Mesenchymal stem cell (in vitro differentiated cells and primary cell): ENCODE results near the gene RERE.

Experiments
- DNase-seq: peaks from one replicate; pipeline ENCODE4 v3.0.0-alpha.2; 2013
- H2AFZ ChIP-seq: one replicate; pipeline ENCODE4 v1.6.1; 2013; ENCODE audit warnings: low read depth, mild to moderate bottlenecking, control low read depth, inconsistent platforms, low read length, moderate library complexity
- H2AK5ac ChIP-seq: 2 replicates; pipeline ENCODE4 v1.6.1; 2013; ENCODE audit warnings: low read length, moderate library complexity, mild to moderate bottlenecking, inconsistent platforms; ENCODE audit not compliant: severe bottlenecking
- H2BK120ac ChIP-seq: one replicate; pipeline ENCODE4 v1.6.1; 2013; ENCODE audit warnings: low read depth, mild to moderate bottlenecking, inconsistent platforms, low read length, moderate library complexity
- H2BK12ac ChIP-seq, 2 experiments: one replicate each; pipeline ENCODE4 v1.6.1; 2013; ENCODE audit warnings: inconsistent platforms in 2 of 2, low read length in 2 of 2, mild to moderate bottlenecking in 2 of 2, moderate library complexity in 2 of 2, control low read depth in 1 of 2
- H2BK15ac ChIP-seq: one replicate; pipeline ENCODE4 v1.6.1; 2013; ENCODE audit warnings: mild to moderate bottlenecking, low read depth, inconsistent platforms; ENCODE audit not compliant: poor library complexity, severe bottlenecking
- H2BK5ac ChIP-seq: 2 replicates; pipeline ENCODE4 v1.6.1; 2013; ENCODE audit warnings: low read depth, mild to moderate bottlenecking, low read length, control low read depth, inconsistent platforms; ENCODE audit not compliant: poor library complexity, severe bottlenecking
- H3K14ac ChIP-seq, 2 experiments: one replicate each; pipeline ENCODE4 v1.6.1; 2013; ENCODE audit warnings: inconsistent platforms in 2 of 2, low read length in 2 of 2, control low read depth in 1 of 2, mild to moderate bottlenecking in 1 of 2, moderate library complexity in 1 of 2
- H3K18ac ChIP-seq, 2 experiments: one replicate each; pipeline ENCODE4 v1.6.1; 2013; ENCODE audit warnings: inconsistent platforms in 2 of 2, low read length in 2 of 2, control low read depth in 1 of 2, low read depth in 1 of 2, mild to moderate bottlenecking in 1 of 2
- H3K23ac ChIP-seq, 2 experiments: one replicate each; pipeline ENCODE4 v1.6.1; 2013; ENCODE audit warnings: inconsistent platforms in 2 of 2, low read length in 2 of 2, mild to moderate bottlenecking in 2 of 2, moderate library complexity in 2 of 2, control low read depth in 1 of 2
- H3K27ac ChIP-seq: 2 replicates; pipeline ENCODE4 v1.5.1; 2013; ENCODE audit warnings: mild to moderate bottlenecking, moderate library complexity, low read length, control low read depth, inconsistent platforms; ENCODE audit not compliant: poor library complexity, severe bottlenecking
- H3K27me3 ChIP-seq, 2 experiments: 2 replicates each; pipeline versions ENCODE4 v1.6.1 to v1.7.0; 2013; ENCODE audit warnings: low read length in 2 of 2, mild to moderate bottlenecking in 2 of 2, moderate library complexity in 2 of 2, control low read depth in 1 of 2, inconsistent platforms in 1 of 2; ENCODE audit not compliant: control insufficient read depth in 1 of 2, insufficient read depth in 1 of 2
- H3K36me3 ChIP-seq, 2 experiments: 2 replicates each; pipeline versions ENCODE4 v1.6.1 to v1.7.0; 2013; ENCODE audit warnings: low read length in 2 of 2, control low read depth in 1 of 2, inconsistent platforms in 1 of 2, low read depth in 1 of 2, mild to moderate bottlenecking in 1 of 2; ENCODE audit not compliant: insufficient read depth in 2 of 2, control insufficient read depth in 1 of 2
- H3K4ac ChIP-seq, 2 experiments: one replicate each; pipeline ENCODE4 v1.6.1; 2013; ENCODE audit warnings: inconsistent platforms in 2 of 2, low read length in 2 of 2, mild to moderate bottlenecking in 2 of 2, moderate library complexity in 2 of 2, control low read depth in 1 of 2, low read depth in 1 of 2
- H3K4me1 ChIP-seq: 2 replicates; pipeline ENCODE4 v1.6.1; 2013; ENCODE audit warnings: low read depth, low read length, control low read depth; ENCODE audit not compliant: control insufficient read depth, insufficient read depth
- H3K4me2 ChIP-seq: 2 replicates; pipeline ENCODE4 v1.6.1; 2013; ENCODE audit warnings: low read length, mild to moderate bottlenecking, inconsistent platforms; ENCODE audit not compliant: poor library complexity, severe bottlenecking
- H3K4me3 ChIP-seq, 2 experiments: 2 replicates each; pipeline versions ENCODE4 v1.5.1 to v1.7.0; 2013; ENCODE audit warnings: low read length in 2 of 2, mild to moderate bottlenecking in 2 of 2, control low read depth in 1 of 2, low read depth in 1 of 2; ENCODE audit not compliant: insufficient read depth in 1 of 2
- H3K79me1 ChIP-seq: replicated peaks from 2 replicates; pipeline ENCODE4 v1.6.1; 2013; ENCODE audit warnings: mild to moderate bottlenecking, control low read depth, low read length, inconsistent platforms; ENCODE audit not compliant: poor library complexity, severe bottlenecking
- H3K9ac ChIP-seq: 2 replicates; pipeline ENCODE4 v1.7.0; 2013; ENCODE audit warnings: mild to moderate bottlenecking, low read length, moderate library complexity
- H3K9me3 ChIP-seq: 2 replicates; pipeline ENCODE4 v1.7.0; 2013; ENCODE audit warnings: mild to moderate bottlenecking, low read length; ENCODE audit not compliant: control insufficient read depth
- H4K8ac ChIP-seq: one replicate; pipeline ENCODE4 v1.6.1; 2013; ENCODE audit warnings: inconsistent platforms, mild to moderate bottlenecking, low read length, moderate library complexity
- H4K91ac ChIP-seq: one replicate; pipeline ENCODE4 v1.6.1; 2013; ENCODE audit warnings: mild to moderate bottlenecking, low read length, inconsistent platforms
- WGBS: methylation state at CpG from one replicate; pipeline ENCODE4 v1.1.7; 2013; ENCODE audit warnings: mixed read lengths; 5-methylcytosine and 5-hydroxymethylcytosine counted together

Gene RERE

DNA sequence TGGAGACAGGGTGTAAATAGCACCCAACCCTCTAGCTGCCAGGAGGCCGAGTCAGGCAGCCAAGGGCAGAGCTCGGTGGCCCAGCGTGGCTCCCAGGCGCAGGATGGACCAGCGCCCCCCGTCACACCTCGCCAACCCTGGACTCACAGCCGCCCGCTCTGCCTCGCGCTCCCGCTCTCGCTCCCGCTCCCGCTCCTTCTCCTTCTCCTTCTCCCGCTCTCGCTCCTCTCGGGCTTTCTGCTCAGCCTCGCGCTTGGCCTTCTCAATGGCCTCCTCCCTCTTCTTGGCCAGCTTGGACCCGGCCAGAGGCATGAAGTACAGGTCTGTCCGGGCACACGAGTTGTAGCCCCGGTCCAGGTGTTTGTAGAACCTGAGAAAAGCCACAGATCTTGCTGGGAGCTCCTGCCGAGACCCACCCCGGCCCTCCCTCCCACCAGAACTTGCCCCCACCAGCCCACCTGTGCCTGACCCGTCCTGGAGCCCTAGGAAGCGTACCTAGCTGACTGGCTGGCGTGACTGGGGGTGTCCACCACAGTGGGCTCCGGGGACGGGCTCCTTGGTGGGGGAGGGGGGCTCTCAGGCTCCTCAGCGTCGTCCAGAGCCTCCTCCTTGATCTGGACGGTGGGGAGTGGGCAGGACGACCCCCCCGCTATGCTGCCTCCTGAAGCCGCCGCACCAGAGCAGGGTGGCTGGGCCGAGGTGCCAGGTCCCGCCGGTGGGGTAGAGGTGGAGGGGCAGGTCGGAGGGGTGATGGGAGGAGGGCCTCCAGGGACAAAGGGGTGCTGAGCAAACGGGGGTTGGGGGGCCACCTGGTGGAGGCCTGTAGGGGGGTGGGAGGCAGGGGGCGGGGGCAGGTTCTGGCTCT lies 457.6 kb downstream of the RERE start:
- Histone ChIP-seq H2BK12ac (no peak overlapping the region), H4K8ac (no peak overlapping the region), H3K4me3 (no peak overlapping the region), H3K27me3 (no peaks in the 10 kb centered on the region), H2AFZ (no peak overlapping the region), H3K4me1 (peaks cover 25% of the 10 kb centered on the region), H3K18ac (no peak overlapping the region), H2BK15ac (no peak overlapping the region), H3K23ac (no peak overlapping the region), H3K27ac (no peak overlapping the region), H3K14ac (no peak overlapping the region), H3K4ac (no peak overlapping the region), H3K9ac (no peak overlapping the region), H4K91ac (no peak overlapping the region), H2AK5ac (no peak overlapping the region), H2BK120ac (no peak overlapping the region), H3K4me2 (no peak overlapping the region), H3K9me3 (no peaks in the 10 kb centered on the region), H3K36me3 (peaks cover 88 to 98% of the 10 kb centered on the region in 2 experiments), H2BK5ac (no peak overlapping the region), H3K79me1 (peaks cover 72% of the 10 kb centered on the region)
- WGBS: 97% methylated on average over 42 of the region's 44 CpGs
- no peak for DNase-seq

DNA sequence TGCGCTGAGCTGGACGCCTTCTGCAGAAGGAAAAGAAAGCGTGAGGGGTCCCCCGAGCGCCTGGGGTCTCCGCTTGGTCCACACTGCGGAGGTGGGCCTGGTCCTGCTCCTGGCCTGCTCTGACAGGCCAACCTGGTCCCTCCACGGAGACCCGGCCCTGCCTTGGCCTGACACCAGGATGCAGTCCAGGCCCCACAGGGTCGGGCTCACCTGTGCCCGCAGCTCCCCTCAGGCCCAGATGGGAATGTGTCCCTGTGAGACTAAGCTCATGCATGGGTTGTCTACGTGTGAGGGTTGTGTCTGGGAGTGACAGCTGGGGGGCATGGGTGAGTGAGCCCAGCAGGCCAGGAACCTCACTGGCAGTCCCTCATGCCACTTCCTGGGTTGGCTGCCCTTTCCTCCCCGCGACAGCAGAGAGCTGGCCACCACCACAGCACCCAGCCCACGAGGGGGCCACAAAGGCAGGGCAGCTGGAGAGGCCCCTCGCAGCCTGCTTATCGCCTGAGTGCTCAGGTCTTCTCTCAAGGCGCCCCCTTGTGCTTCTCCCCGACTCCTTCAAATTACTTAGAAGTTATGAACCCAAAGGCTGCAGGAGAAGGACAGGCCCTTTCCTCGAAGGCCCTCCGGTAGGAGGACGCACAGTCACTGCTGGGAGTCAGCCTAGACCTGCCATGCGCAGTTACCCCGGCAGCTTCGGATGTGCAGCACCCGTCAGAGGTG lies 458.4 kb downstream of the RERE start:
- no peak overlapping the region for H2BK5ac ChIP-seq
- no peak overlapping the region for H2AK5ac ChIP-seq
- H3K9me3 ChIP-seq: no peaks in the 10 kb centered on the region
- H4K8ac ChIP-seq: no peak overlapping the region
- H4K91ac ChIP-seq: no peak overlapping the region
- H3K18ac ChIP-seq: no peak overlapping the region
- H2BK12ac ChIP-seq: no peak overlapping the region
- WGBS: 97% methylated on average over 26 of the region's 26 CpGs
- no peak overlapping the region for H2BK15ac ChIP-seq
- no peak overlapping the region for H3K4ac ChIP-seq
- no peak overlapping the region for H3K4me2 ChIP-seq
- H3K36me3 ChIP-seq: peaks cover 90 to 94% of the 10 kb centered on the region in 2 experiments
- peaks cover 66% of the 10 kb centered on the region for H3K79me1 ChIP-seq
- no peak overlapping the region for H3K9ac ChIP-seq
- H3K27me3 ChIP-seq: no peaks in the 10 kb centered on the region
- H2AFZ ChIP-seq: no peak overlapping the region
- H3K4me1 ChIP-seq: peaks cover 25% of the 10 kb centered on the region
- H3K23ac ChIP-seq: no peak overlapping the region
- DNase-seq: no peak
- H3K4me3 ChIP-seq: no peak overlapping the region
- H3K14ac ChIP-seq: no peak overlapping the region
- no peak overlapping the region for H2BK120ac ChIP-seq
- no peak overlapping the region for H3K27ac ChIP-seq

DNA sequence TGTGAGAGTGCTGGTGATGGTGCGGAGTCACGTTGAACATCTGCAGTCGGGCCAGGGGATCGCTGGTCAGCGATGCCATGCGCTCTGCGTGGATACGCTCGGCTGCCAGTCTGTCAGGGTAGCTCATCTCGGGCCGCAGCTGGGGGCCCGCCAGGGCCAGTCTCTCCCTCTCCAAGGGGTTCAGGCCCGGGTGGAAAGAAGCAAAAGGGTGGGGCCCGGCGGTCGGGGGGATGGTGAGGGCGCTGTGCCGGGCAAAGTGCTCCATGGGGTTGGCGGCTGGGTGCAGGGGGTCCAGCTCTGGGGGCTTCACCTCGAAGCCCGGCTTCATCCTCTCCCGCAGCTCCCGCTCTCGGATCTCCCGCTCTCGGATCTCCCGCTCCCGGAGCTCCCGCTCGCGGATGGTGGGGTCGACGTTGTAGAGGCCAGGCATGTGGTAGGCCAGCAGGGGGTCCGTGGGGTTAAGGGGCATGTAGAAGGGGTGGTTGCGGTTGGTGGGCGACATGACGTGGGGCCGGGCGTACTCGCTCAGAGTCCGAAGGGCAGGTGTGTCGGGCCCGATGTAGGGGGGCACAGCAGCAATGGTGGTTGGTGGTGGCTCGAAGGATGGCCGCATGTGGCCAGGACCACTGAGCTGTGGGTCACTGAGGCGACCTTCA lies 459.1 kb downstream of the RERE start:
- Histone ChIP-seq H2BK15ac (no peak overlapping the region), H3K79me1 (peaks cover 60% of the 10 kb centered on the region), H3K9ac (no peak overlapping the region), H2BK120ac (no peak overlapping the region), H2AK5ac (no peak overlapping the region), H3K14ac (no peak overlapping the region), H3K36me3 (peaks cover 92 to 96% of the 10 kb centered on the region in 2 experiments), H3K27ac (no peak overlapping the region), H4K91ac (no peak overlapping the region), H2BK5ac (no peak overlapping the region), H3K18ac (no peak overlapping the region), H3K27me3 (no peaks in the 10 kb centered on the region), H3K4ac (no peak overlapping the region), H3K4me2 (no peak overlapping the region), H4K8ac (no peak overlapping the region), H2BK12ac (no peak overlapping the region), H3K23ac (no peak overlapping the region), H3K9me3 (no peaks in the 10 kb centered on the region), H2AFZ (no peak overlapping the region), H3K4me3 (no peak overlapping the region), H3K4me1 (peaks cover 27% of the 10 kb centered on the region)
- DNase-seq: no peak
- WGBS: 98% methylated on average over 43 of the region's 46 CpGs
